ENCODE data around the gene NSD1. TPM values are rescaled to one million over a fixed set of nuclear protein-coding genes. Genes with fewer than 3 reads are reported as not detected.
"Not testable (repeated sequence)": the region's sequence is repeated elsewhere in the genome, so short reads cannot be mapped to it uniquely, and the experiment has no call there.

NSD1 gene
- total RNA-seq, 3 donors from 2014 or later, result 59.3 to 103 (median 69.7) TPM

DNA sequence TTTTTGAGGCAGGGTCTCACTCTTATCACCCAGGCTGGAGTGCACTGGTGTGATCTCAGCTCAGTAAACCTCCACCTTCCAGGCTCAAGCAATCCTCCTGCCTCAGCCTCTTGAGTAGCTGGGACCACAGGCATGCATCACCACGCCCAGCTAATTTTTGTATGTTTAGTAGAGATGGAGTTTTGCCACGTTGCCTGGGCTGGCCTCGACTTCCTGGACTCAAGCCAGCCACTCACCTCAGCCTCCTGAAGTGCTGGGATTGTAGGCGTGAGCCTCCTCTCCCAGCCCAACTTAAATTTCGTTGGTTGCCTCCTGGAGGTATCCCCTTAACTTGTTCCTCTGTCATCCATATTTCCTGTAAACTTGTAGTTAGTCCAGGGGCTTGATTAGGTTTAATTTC, 122.7 kb downstream of the NSD1 start:
- ATAC-seq (no peak), DNase-seq (no peak)
- TF ChIP-seq, protein P1, sequence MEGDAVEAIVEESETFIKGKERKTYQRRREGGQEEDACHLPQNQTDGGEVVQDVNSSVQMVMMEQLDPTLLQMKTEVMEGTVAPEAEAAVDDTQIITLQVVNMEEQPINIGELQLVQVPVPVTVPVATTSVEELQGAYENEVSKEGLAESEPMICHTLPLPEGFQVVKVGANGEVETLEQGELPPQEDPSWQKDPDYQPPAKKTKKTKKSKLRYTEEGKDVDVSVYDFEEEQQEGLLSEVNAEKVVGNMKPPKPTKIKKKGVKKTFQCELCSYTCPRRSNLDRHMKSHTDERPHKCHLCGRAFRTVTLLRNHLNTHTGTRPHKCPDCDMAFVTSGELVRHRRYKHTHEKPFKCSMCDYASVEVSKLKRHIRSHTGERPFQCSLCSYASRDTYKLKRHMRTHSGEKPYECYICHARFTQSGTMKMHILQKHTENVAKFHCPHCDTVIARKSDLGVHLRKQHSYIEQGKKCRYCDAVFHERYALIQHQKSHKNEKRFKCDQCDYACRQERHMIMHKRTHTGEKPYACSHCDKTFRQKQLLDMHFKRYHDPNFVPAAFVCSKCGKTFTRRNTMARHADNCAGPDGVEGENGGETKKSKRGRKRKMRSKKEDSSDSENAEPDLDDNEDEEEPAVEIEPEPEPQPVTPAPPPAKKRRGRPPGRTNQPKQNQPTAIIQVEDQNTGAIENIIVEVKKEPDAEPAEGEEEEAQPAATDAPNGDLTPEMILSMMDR (IDR thresholded peaks at IDR 0.05), result no peak
- Histone ChIP-seq H3K9me3 (no peaks in the 10 kb centered on the region), H3K4me1 (ENCODE audit: low read depth) (no peaks in the 10 kb centered on the region), H3K4me3 (no peak overlapping the region), H3K36me3 (ENCODE audit: low read depth) (peaks cover 4% of the 10 kb centered on the region)
- intact Hi-C loops (cut with DNase I, micrococcal nuclease), result no loop called here

- H3K9me3 ChIP-seq; intact Hi-C loops (cut with DNase I, micrococcal nuclease); H3K4me1 ChIP-seq (ENCODE audit: low read depth); H3K36me3 ChIP-seq (ENCODE audit: low read depth); ATAC-seq; DNase-seq; H3K4me3 ChIP-seq: not testable (repeated sequence)
These were observed 125.1 kb downstream of the NSD1 start for GRCh38 chr5:177258711-177259110.

- DNase-seq (no peak), ATAC-seq (no peak)
- H3K4me1 ChIP-seq (ENCODE audit: low read depth), result no peaks in the 10 kb centered on the region
- no peak overlapping the region for H3K4me3 ChIP-seq
- H3K36me3 ChIP-seq (ENCODE audit: low read depth), result peaks cover 4% of the 10 kb centered on the region
- TF ChIP-seq, protein P1 (IDR thresholded peaks at IDR 0.05), result no peak
- intact Hi-C loops (cut with DNase I, micrococcal nuclease), result no loop called here
- no peaks in the 10 kb centered on the region for H3K9me3 ChIP-seq
These were observed 127.4 kb downstream of the NSD1 start for GRCh38 chr5:177260961-177261360.

GRCh38 chr5:177261510-177261909, 127.9 kb downstream of the NSD1 start:
- DNase-seq (no peak), ATAC-seq (no peak)
- H3K36me3 ChIP-seq (ENCODE audit: low read depth), result peaks cover 4% of the 10 kb centered on the region
- TF ChIP-seq, protein P1 (IDR thresholded peaks at IDR 0.05), result no peak
- H3K9me3 ChIP-seq, result no peaks in the 10 kb centered on the region
- intact Hi-C loops (cut with DNase I, micrococcal nuclease), result no loop called here
- no peaks in the 10 kb centered on the region for H3K4me1 ChIP-seq (ENCODE audit: low read depth)
- H3K4me3 ChIP-seq, result no peak overlapping the region

- TF ChIP-seq, protein P1 (IDR thresholded peaks at IDR 0.05), result no peak
- no peak overlapping the region for H3K4me3 ChIP-seq
- no peaks in the 10 kb centered on the region for H3K4me1 ChIP-seq (ENCODE audit: low read depth)
- DNase-seq (no peak), ATAC-seq (no peak)
- H3K36me3 ChIP-seq (ENCODE audit: low read depth), result no peaks in the 10 kb centered on the region
- H3K9me3 ChIP-seq, result no peaks in the 10 kb centered on the region
- intact Hi-C loops (cut with DNase I, micrococcal nuclease), result no loop called here
These were observed 130.6 kb downstream of the NSD1 start for GRCh38 chr5:177264178-177264577.

DNA sequence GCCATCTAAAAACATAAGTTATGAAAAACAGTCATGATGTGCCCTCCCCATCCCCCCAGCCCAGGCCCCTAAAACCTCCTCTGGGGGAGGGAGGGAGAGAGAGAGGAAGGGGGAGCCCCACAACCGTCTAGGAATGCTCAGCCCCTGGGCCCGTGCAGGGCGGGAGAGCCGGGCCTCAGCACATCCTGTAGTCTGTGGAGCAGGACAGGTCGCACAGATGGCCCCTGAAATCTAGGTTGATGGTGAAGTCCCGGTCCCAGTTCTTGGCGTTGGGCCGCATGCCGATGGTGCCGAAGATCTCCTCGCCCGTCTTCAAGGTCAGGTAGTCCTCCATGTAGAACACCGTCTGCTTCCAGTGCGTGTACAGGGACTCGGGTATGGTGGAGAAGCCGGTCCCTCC, 131.8 kb downstream of the NSD1 start:
- ATAC-seq (no peak), DNase-seq (no peak)
- intact Hi-C loops (cut with DNase I, micrococcal nuclease), result no loop called here
- TF ChIP-seq, protein P1 (IDR thresholded peaks at IDR 0.05), result no peak
- no peaks in the 10 kb centered on the region for H3K9me3 ChIP-seq
- H3K36me3 ChIP-seq (ENCODE audit: low read depth), result no peaks in the 10 kb centered on the region
- no peak overlapping the region for H3K4me3 ChIP-seq
- H3K4me1 ChIP-seq (ENCODE audit: low read depth), result no peaks in the 10 kb centered on the region
